ENCODE measurements around the gene CDC45.

DNA sequence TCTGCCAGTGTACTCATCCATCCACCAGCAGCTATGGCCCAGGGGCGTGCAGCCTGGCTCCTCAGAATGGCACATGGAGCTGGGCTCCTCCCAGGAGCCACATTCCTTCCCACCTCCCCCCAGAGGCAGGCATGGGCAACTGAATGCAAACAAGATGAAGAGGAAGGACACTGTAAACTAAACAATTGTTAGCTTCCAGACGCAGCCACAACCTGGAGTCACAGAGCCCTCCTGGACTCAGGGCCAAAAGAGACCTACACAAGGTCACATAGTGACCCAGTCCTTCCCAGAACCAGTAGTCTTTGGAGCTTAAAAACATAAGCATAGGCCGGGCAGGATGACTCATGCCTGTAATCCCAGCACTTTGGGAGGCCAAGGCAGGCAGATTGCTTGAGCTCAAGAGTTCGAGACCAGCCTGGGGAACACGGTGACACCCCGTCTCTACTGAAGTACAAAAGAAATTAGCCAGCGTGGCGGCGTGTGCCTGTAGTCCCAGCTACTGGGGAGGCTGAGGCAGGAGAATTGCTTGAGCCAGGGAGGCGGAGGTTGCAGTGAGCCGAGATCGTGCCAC, 75.2 kb downstream of the CDC45 start:
- TF ChIP-seq CTCF (IDR thresholded peaks at IDR 0.05) (no peak), POLR2A (IDR thresholded peaks at IDR 0.05) (no peak)
